Skin of body (tissue), 3 donors: ENCODE measurements around the gene PKN1. TPM values are rescaled to one million over a fixed set of nuclear protein-coding genes. Genes with fewer than 3 reads are reported as not detected.

Experiments
- DNase-seq: peaks from one replicate; lab custom pipeline; 2025; lab: John Stamatoyannopoulos, UW
- small RNA-seq: library from RNA; depleted of rRNA; stranded (forward); fragments of <200 nt; gene quantifications from one replicate; pipeline ENCODE3, GENCODE V24; 2014; ENCODE audit warnings: low replicate concordance
- total RNA-seq: library from RNA; depleted of rRNA; stranded (reverse); fragments of >200 nt; gene quantifications from one replicate; pipeline ENCODE4 v1.2.3, GENCODE V29; 2014

The PKN1 gene
- total RNA-seq, 1 donor from 2014 or later, result 32.3 TPM

GRCh38 chr19:14512406-14512961 lies 79.4 kb downstream of the PKN1 start:
- no peak for DNase-seq

- no peak for DNase-seq
These were observed 81.2 kb downstream of the PKN1 start for GRCh38 chr19:14514215-14514863.

- no peak for DNase-seq
These were observed 82.5 kb downstream of the PKN1 start for GRCh38 chr19:14515501-14516047.

DNA sequence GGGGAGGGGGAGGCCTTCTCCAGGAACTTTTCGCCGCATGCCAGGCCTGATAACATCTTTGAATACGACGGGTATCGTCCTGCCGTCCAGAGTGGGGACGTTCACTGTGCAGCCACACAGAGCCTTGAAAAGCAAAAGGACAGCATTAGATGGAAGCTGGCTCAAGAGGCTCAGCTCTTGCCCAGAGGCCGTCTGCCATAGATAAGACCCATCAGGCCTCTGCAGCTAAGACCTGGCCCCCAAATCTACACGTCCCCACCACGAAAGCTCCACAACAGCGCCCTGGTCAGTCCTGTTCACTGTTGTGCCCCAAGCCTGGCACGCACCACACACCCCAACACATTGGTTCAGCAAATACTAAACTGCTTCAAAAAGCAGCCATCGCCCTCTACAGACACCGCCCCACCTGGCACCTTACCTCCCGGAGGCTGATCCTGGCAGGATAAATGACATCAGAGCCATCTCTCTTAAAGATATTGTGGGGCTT lies 83.0 kb downstream of the PKN1 start:
- DNase-seq, result no peak

DNA sequence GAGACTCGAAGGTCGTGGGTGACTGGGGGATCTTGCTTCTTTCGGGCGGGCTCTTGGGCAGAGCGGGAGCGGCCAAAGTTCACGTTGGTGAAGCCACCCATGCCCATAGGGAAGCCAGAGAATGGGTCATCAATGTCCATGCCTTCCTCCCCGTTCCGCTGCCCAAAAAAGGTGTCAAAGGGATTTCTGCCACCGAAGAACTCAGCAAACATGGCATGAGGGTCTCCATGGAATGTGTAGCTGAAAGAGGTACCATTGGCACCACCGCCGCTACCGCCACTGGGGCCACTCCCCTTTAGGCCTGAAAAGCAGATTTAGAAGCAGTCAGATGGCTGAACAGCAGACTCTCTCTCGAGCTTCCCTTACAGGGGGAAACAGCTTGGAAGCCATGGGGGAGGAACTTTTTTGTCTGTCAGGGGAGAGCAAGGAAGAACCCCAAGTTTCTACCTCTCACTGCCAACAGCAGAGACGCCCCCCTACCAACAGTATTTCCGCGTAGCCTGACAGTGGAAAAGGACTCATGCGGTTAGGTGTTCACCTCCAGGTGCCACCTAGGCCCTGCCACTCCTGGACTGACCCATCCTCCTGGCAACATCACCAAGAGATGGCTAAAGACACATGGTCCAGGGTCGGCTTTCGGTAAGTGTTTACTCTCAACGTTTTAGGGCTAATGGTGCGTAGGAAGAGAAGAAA lies 83.8 kb downstream of the PKN1 start:
- DNase-seq, result no peak

GRCh38 chr19:14517446-14517839 lies 84.3 kb downstream of the PKN1 start:
- no peak for DNase-seq

GRCh38 chr19:14517840-14518505 lies 84.9 kb downstream of the PKN1 start, which contains the start of gene DNAJB1:
Gene DNAJB1, minus strand, starts transcription at chr19:14518397. Its CDS starts 48 bp downstream, at chr19:14518349.
- no peak for DNase-seq

- no peak for DNase-seq
These were observed 86.2 kb downstream of the PKN1 start for GRCh38 chr19:14519245-14519859.

- DNase-seq, result no peak
These were observed 86.8 kb downstream of the PKN1 start for GRCh38 chr19:14519860-14520407.

GRCh38 chr19:14520543-14520942 lies 87.4 kb downstream of the PKN1 start:
- DNase-seq, result no peak

Small RNA genes lying within 50 kb of the gene (small RNA-seq; reads per million reads assigned to genes)
- gene SNRPGP15, result not detected

Other genes with a start within 250 kb of the PKN1 start
- 22.6 TPM for gene ADGRL1, start 227.1 kb upstream of the PKN1 start, total RNA-seq
- gene ADGRE5, start 51.9 kb upstream of the PKN1 start, total RNA-seq, result 17.8 TPM
- 42.0 TPM for gene DDX39A, start 14.0 kb upstream of the PKN1 start, total RNA-seq
- gene PTGER1, start 42.0 kb downstream of the PKN1 start, total RNA-seq, result not detected
- 57.7 TPM for gene GIPC1, start 62.8 kb downstream of the PKN1 start, total RNA-seq
- 64.9 TPM for gene DNAJB1, start 85.1 kb downstream of the PKN1 start, total RNA-seq
- 38.9 TPM for gene TECR, start 96.3 kb downstream of the PKN1 start, total RNA-seq
- gene NDUFB7, start 138.8 kb downstream of the PKN1 start, total RNA-seq, result 152 TPM
- gene CLEC17A, start 149.8 kb downstream of the PKN1 start, total RNA-seq, result 0.10 TPM
- gene ADGRE3, start 241.5 kb downstream of the PKN1 start, total RNA-seq, result 1.2 TPM